Fibroblast of skin of left biceps (primary cell): ENCODE data around the gene NAPEPLD.
"Not testable (repeated sequence)": the region's sequence is repeated elsewhere in the genome, so short reads cannot be mapped to it uniquely, and the experiment has no call there.

Experiments used
- DNase-seq, 2 experiments: peaks; one replicate each; pipeline ENCODE4 v3.0.0-alpha.2; 2013; ENCODE audit warnings: low read depth in 2 of 2

The NAPEPLD gene

DNA sequence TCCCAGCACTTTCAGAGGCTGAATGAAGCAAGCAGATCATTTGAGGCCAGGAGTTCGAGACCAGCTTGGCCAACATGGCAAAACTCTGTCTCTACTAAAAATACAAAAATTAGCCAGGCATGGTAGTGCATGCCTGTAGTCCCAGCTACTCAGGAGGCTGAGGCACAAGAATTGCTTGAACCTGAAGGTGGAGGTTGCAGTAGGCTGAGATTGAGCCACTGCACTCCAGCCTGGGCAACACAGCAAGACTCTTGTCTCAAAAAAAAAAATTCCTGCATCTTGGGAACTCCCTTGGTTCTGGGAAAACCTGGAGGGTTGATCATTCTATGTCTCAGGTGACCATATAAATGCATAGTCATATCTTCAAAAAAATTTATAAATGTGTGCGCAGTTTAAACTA lies 4.1 kb downstream of the NAPEPLD start:
- not testable (repeated sequence) for DNase-seq

DNA sequence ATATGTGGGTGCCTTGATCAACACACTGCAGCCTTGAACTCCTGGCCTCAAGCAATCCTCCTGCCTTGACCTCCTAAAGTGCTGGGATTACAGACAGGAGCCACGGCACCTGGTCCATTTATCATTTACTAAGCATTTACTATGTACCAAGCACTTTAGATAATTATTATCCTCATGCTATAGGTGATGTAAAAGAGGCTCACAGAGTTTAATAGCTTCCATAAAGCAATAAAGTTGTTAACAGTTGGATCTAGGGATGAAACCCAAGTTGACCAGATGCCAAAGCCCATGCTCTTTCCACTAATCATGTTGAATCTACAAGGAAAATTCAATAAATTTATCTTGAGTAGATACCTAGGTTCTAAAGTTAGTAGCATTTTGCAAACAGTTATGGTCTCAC lies 5.0 kb downstream of the NAPEPLD start:
- DNase-seq: no peak

DNA sequence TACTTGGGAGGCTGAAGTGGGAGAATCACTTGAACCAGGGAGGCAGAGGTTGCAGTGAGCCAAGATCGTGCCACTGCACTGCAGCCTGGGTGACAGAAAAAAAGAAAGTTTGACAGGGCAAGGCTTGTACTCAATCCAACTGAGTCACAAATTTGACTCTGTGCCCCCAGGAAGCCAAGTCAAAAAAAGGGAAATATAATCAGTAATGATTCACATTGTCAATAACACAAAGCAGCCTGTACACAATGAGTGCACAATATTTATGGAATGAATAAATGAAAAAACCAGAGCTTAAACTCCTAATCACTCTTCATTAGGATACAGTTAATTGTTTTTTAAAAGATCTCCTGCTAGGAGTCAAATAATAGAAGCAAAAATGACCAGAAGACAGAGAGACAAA lies 6.4 kb downstream of the NAPEPLD start:
- DNase-seq: no peak

DNA sequence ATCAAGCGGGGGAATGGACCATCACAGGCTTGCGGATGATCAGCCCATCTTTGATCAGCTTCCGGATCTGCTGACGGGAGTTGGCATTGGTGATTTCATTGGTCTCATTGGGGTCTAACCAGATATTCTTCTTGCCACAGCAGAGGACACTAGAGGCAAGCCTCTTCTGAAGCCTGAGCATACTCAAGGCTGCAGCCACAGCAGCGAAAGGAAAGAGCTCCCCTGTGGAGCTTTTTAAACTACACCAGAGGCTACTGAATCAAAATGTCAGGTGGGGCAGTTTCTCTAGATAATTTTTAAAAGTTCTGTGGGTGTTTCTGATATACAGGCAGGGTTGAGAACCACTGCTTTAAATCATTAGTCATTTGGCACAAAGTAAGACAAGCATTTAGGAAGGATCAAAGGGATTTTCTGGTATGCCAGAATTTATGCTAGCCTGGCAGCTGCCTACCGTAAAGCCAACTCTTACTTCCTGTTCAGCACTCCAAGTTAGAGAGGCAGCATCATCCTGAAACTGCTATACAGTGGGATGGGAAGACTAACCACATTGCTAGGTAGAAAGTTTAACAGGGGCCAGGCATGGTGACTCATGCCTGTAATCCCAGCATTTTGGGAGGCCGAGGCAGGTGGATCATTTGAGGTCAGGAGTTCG lies 7.0 kb downstream of the NAPEPLD start:
- DNase-seq: no peak

DNA sequence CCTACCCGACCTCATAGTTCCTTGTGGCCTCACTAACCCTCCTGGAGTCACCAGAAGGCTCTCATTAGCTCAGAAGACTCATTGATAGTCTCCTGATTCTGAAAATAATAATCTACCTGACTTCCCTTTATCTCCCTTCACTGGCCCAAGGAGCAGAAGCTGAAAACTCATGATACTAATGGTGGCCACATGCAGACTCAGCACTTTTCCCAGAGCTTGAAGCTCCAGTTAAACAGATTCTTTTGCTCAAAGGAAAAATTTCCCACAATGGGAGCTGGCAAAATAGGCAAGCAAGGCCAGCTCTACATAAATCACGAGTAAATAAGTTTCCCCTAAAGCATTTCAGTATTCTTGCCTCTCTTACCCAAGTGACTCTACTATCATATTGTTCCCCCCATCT lies 8.2 kb downstream of the NAPEPLD start:
- no peak for DNase-seq

DNA sequence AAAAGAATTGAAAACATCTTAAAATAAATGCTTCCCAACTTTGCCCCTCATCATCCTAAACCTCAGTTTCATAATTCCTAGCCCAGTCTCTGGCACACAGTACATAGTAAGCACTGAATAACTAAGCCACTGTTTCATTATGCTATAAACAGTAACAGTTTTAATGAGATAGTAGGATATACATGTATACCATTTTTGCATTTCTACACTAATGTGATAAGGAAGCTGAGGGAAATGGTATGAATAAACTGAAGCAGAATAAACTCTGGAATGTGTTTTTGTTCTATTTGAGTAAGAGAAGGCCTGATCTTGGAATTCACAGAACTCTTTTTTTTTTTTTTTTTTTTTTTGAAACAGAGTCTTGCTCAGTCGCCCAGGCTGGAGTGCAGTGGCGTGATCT lies 8.8 kb downstream of the NAPEPLD start:
- no peak for DNase-seq

DNA sequence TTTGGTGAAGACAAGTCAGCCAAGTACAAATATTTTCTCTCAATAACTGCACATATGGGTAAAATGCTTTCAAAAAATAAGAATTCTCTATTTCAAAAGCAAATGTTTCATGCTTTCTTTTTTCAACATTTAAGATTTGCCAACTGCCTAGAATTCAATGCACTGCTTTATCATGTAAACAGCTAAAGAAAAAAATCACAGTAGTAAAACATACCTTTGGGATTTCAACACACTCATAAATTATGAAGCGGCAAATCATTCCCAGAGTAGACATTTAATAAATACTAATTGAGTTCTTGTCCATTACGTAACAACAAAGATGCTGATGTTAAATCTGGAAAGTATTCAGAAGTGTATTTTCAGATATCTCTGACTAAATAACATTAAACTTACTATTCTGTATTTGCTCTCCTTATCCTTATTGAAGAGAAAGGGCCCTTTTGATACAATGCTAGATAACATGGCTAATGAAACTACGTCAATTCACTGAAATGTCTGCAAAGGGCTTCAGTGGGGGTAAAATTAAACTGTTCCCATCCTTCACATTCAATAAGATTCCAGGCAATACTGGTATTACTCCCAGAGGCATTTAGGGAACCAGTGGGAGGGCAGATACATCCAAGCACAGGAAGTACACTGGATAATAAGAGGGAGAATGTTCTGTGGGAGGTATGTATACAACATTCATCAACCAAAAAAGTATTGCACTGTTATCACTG lies 13.9 kb downstream of the NAPEPLD start:
- DNase-seq: peak; percentile 18 to 29

DNA sequence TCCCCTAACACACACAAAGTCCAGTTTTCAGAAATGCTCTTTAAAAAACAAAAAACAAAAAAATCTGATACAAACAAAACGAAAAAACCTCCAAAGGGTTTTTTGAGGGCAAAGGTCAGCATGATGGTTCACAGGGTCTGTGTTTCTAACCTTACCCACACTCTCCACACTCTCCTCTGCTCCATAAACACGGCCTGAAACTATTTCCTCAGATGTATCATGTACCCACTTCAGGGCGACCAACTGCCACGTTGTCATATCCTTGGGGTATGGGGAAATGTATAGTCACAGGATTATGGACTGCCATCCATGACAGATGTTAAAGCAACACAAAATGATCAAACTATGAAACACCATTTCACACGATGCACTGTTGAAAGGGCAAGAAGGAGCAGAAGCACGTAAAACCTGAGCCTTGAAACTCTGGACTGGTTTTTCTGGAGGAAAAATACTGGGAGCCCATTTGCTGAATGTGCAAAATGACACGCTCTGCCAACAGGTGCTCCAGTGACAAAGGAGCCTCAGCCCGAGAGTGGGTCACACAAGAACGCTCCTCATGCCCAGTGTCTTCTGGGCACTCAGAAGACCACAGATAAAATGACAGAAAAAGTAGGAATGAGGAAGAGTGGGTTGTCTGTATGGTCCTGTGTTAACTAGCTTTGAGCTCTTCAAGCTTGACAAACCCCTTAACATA lies 15.8 kb downstream of the NAPEPLD start:
- no peak for DNase-seq

DNA sequence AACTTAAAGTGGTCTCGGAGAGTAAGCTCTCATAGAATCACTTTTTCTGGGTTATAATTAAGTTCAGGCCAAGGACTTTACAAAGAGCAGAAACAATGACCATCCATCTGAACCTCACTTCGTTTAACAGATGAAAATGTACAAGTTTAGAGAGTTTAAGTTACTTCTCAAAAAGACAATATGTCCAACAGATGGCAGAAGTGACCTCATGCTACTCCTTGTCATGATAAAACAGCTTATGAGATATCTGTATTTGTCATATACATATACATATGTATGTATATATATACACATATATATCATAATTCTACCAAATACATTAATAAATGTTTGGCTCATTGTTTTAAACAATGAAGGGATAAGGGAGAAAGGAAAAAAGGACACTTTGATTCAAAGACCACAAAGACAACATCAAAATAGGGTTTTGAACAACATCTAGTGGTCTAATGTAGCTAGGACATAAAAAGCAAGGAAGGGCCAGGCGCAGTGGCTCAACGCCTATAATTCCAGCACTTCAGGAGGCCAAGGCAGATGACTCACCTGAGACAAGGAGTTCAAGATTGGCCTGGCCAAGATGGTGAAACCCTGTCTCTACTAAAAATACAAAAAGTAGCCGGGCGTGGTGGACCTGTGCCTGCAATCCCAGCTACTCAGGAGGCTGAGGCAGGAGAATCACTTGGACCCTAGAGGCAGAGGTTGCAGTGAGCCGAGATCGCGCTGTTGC lies 17.8 kb downstream of the NAPEPLD start:
- DNase-seq: no peak

DNA sequence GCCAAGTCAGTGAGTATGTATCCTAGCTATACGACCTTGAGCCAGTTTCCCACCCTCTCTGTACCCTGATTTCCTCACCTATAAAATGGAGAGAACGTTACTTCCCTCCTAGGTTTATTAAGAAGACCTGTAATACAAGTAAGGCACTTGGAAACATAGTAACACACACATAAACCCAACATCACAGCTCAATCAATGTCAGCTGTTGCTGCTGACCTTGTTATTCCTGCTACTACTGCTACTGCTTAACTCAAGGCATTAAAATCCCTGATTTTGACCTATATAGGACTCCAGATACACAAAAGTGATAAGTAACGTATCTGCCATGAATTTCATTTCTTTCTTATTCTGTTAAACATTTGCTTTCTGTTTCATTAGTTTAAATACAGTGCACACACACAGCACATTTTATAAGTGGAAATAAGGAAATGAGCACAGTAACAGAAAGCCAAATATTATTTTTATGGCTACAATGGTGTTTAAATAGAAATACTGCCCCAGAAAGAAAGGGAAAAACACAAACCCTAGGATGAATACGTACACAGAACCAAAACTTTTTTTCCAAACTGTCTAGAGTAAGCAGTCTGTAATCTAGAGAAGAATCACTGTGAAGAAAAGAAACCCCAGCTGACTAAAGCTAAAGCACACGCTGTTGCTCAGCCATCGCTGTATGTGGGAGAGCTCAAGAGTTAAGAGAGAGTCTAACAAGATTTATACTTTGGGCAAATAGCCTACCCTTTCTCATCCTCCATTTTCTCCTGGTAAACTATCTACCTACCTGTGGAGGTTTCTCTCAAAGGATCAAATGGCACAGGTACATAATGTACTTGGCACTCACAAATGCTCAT lies 19.0 kb downstream of the NAPEPLD start:
- DNase-seq: no peak

DNA sequence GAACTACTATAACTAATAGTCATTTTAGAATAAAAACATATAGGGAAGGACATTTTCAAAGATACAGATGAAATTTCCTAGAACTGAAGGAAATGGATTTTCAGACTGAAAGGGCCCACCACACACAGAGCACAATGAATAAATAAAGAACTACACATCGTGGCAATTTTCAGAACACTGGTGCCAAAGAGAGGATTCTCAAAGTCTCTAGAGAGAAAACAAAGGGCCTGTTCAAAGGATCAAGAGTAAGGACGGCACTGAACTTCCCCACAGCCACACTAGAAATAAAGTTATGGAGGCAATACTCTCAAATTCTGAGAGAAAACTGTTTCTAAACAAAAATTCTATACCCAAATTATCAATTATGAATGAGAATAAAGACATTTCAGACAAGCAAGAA lies 21.9 kb downstream of the NAPEPLD start:
- no peak for DNase-seq

DNA sequence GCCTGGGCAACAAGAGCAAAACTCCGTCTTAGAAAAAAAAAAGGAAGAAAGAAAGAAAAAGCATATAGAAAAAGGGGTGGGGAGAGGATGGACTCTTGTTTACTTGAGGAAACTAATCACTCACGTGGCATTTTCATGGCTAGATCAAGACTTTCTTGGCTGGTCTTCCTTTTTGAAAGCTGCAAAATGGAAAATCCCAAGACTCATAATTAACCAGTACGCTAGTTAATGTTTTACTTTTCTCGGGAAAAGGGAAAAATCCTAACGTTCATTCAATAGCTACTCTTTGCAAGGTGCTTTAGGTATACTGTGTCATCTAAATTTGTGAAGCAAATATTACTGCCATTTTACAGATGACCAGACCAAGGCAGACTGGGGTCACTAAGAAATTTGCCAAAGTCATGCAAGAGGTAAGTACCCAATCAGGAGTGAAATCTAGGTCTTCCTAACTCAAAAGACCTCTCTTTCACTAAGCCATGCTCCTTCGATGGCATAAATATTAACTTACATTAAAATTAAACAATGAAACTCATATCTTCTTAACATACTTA lies 24.4 kb downstream of the NAPEPLD start:
- no peak for DNase-seq

DNA sequence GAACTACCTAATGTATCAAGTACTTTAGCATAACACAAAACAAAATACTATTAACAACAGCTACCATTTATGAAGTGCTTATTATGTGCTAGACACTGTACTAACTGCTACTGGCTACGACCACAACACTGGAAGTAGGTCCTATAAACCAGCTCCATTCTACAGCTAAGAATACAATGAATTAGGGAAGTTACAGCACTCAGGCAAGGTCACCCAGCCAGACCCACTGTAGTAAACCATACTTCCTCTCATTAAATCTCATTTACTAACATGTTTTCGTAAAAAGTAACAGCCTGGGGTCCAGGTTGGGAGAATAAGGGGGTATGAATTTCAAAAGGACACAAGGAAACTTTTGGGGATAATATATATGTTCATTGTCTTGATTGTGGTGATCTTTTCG lies 25.4 kb downstream of the NAPEPLD start:
- no peak for DNase-seq

DNA sequence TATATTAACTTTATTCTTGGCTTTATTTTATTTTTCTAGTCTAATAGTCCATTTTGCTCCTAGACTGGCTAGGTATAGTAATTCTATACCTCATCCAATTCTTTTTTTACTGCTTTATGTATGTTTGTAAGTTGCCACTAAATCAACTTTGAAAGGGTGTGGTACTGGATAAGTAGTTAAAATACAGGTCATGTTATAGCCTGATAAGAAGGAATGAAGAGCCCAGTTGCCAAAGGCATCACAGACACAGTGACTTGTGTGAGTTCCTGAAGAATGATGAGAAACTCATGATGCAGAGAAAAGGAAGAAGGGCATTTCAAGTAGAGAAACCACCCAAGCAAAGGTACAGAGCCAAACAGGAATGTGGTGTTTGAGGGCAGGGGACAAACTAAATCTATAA lies 27.3 kb downstream of the NAPEPLD start:
- DNase-seq: no peak

DNA sequence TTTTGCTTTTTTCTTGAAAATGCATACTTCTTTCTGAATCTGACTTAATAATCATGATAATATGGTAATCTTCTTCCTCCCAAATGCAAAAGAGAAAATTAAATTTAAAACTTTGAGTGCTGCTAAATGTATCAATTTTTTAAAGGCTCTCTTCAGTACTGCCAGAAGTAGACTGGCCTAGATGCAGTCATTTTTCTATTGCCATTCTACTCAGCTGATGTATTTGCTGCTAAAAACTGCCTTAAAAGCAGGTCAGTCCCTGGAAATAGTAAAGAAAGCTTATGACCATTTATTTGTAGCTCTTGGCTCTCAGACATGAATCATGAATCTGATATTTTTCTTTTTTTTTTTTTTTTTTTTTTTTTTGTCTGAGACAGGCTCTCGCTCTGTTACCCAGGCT lies 28.5 kb downstream of the NAPEPLD start:
- no peak for DNase-seq

DNA sequence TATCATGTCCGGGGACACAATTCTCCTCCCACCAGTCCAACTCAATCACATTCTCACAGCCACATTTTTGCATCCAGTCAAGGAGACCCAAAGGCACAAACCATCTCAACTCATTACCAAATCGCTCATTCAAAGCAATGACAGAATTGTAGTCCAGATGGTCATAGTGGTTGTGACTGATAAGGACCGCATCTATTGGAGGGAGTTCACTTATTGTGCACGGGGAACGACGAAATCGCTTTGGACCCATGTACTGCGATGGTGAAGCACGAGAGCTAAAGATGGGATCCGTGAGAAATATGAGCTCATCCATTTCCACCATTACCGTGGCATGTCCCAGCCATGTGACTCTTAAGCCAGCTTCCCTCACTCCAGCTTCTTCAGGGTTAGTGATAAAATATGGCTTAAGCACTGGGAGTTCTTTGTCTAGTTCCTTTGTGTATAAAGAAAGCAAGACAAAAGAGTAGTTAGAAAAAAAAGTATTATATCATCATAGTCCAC lies 29.1 kb downstream of the NAPEPLD start:
- DNase-seq: no peak

DNA sequence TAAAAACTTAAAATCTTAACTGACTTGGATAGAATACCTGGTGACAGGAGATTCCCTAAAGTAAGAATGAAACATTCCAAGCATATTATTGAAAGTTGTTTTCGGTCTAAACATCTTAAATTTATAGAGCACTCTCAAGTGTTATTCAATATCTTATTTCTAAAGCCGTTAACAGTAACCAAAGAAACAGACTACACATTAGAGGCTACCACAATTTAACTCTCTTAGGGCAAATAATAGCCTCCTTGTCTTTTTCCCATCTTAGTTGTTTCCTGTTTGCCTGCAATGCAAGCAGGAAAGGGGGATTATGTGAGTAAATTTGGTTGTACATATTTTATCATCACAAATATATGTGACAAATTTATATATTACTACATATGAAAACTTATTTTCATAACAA lies 31.4 kb downstream of the NAPEPLD start:
- DNase-seq: no peak

DNA sequence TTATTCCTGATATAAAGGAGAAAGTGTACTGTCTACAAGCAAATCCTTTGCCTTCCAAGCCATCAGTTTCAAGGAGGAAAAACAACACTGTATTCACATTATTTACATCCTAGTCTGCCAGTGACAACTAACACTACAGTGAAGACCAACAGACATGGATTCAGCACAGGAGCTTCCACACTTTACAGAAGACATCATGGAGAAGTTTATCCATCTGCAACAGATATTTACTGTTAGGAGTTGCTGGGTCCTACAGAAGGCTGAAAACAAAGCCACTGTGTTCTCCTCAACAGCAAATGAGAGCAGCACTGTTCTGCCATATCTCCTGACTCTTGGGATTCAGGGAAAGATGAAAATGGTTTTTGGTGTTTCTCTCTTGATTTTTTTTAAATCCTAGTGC lies 31.9 kb downstream of the NAPEPLD start:
- no peak for DNase-seq

DNA sequence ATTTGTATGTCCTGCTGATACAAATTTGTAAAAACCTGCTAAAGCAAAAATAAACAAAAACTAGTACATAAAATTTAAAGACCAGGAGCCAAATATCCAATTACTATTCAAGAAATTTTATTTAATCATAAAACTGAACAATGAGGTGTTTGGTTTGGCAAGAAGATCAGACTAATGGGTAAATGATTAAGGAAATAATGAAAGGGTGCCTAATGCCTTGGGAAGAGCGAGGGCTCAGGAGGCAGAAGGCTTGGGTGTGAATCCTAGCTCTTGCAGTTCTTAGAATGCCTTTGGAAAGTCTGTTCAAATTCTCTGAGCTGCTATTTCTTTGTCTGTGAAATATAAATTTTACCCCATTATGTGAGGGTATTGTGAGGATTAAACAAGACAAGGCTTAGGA lies 32.4 kb downstream of the NAPEPLD start:
- DNase-seq: no peak

DNA sequence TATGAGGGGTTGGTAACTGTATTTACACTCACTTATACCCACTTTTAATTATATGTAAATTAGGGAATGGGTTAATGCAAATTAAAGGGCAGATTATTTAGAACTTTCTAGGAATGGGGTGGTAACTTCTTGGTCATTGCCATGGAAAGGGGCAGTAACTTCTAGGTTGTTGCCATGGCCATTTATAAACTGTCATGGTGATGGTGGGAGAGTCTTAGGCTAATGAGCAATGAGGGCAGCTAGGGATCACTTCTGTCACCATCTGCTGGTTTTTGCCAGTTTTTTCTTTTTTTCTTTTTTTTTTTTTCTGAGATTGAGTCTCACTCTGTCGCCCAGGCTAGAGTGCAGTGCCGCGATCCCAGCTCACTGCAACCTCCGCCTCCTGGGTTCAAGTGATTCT lies 33.1 kb downstream of the NAPEPLD start:
- DNase-seq: no peak

DNA sequence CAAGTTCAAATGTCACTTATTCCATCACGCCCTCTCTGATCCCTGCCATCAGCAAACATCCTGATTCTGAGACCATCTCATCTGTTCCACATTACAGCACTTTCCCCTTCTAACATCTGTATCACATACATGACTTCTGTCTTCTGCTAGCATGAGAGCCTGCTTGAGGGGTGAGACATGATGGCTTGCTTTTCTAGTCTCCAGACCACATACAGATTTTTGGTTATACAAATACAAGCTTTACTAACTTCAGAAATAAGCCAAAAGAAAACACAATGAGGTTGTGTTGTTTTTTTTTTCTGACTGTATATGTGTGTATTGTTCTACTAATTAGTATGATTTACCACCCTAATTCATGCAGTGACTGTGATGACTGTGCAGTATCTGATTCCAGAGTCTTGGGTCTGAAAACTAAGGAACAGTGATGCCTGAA lies 34.3 kb downstream of the NAPEPLD start:
- no peak for DNase-seq
